BLaER1 (cell line): ENCODE data around the gene ELMO1.

ENCODE experiments used
- H3K27ac ChIP-seq: shearing (Covaris generic); formaldehyde crosslinking; 2 replicates; pipeline ENCODE4 v1.8.1; 2022
- H3K27me3 ChIP-seq: shearing (Covaris generic); formaldehyde crosslinking; 2 replicates; pipeline ENCODE4 v1.8.1; 2022
- H3K36me3 ChIP-seq: shearing (Covaris generic); formaldehyde crosslinking; 2 replicates; pipeline ENCODE4 v1.8.1; 2022
- H3K4me1 ChIP-seq: shearing (Covaris generic); formaldehyde crosslinking; 2 replicates; pipeline ENCODE4 v1.8.1; 2022
- H3K4me2 ChIP-seq: shearing (Covaris generic); formaldehyde crosslinking; 2 replicates; pipeline ENCODE4 v1.8.1; 2022
- H3K4me3 ChIP-seq: shearing (Covaris generic); formaldehyde crosslinking; 2 replicates; pipeline ENCODE4 v1.8.1; 2022
- H3K9ac ChIP-seq: shearing (Covaris generic); formaldehyde crosslinking; 2 replicates; pipeline ENCODE4 v1.8.1; 2022
- H3K9me3 ChIP-seq: shearing (Covaris generic); formaldehyde crosslinking; 2 replicates; pipeline ENCODE4 v1.8.1; 2022
- H4K20me1 ChIP-seq: shearing (Covaris generic); formaldehyde crosslinking; 2 replicates; pipeline ENCODE4 v1.8.1; 2022
- Cebpa-rat ChIP-seq: shearing (Covaris generic); IDR thresholded peaks from 2 replicates; pipeline ENCODE4 v1.8.1; 2022

Gene ELMO1

DNA sequence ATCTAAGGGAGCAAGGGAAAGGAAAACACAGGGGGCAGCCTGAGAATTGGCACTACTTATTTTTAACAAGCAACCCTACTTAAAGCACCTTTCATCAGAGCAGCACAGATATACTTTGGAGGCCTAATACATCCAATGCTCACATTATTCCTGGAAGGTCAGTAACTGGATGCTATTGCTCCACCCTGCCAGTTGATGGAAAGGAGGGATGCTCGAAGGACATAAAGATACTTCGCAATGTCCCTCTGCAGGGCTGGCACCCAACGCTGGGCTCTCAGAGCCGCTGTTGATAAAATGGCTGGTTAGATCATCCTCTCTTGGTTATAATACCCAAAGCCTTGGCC is 416.4 kb downstream of the ELMO1 start:
- TF ChIP-seq Cebpa-rat, result no peak
- no peak overlapping the region for H3K27ac ChIP-seq
- no peak overlapping the region for H3K4me2 ChIP-seq
- H4K20me1 ChIP-seq, result no peaks in the 10 kb centered on the region
- H3K4me3 ChIP-seq, result no peak overlapping the region
- no peak overlapping the region for H3K9ac ChIP-seq
- H3K4me1 ChIP-seq, result no peaks in the 10 kb centered on the region
- H3K36me3 ChIP-seq, result peaks cover 20% of the 10 kb centered on the region
- no peaks in the 10 kb centered on the region for H3K9me3 ChIP-seq
- H3K27me3 ChIP-seq, result no peaks in the 10 kb centered on the region

DNA sequence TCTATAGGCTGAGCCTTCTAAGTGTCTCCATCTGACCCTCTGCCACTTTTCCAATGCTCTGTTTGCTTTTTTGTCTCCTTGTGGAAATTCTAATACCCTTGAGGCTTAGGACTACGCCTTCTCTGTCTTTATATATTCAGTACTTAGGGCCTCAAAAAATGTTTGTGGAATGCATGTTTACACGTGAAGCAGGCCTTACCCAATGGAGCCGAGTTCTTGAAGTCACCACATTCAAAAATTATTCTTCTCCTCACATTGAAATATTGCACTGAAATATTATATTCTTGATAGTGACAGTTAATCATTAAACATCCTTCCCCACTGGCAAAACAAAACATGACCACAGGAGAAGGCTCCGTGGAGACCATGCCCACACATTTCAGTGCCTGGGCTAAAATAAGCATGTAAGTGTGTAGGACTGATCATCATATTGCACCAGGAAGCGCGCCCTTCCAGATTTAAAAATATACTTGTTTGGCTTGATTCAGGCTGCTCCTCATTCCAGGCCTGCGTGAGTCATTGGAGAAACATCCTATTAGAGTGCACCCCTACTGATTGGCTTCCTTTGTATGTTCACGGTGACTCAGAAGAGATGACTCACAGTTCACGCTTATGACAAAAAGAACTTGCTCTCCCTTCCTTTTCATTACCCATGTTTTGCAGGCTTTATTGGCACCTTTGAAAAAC is 416.9 kb downstream of the ELMO1 start:
- Histone ChIP-seq H3K4me2 (no peak overlapping the region), H3K4me1 (no peaks in the 10 kb centered on the region), H4K20me1 (no peaks in the 10 kb centered on the region), H3K27me3 (no peaks in the 10 kb centered on the region), H3K9me3 (no peaks in the 10 kb centered on the region), H3K9ac (no peak overlapping the region), H3K36me3 (peaks cover 20% of the 10 kb centered on the region), H3K4me3 (no peak overlapping the region), H3K27ac (no peak overlapping the region)
- TF ChIP-seq Cebpa-rat, result no peak

DNA sequence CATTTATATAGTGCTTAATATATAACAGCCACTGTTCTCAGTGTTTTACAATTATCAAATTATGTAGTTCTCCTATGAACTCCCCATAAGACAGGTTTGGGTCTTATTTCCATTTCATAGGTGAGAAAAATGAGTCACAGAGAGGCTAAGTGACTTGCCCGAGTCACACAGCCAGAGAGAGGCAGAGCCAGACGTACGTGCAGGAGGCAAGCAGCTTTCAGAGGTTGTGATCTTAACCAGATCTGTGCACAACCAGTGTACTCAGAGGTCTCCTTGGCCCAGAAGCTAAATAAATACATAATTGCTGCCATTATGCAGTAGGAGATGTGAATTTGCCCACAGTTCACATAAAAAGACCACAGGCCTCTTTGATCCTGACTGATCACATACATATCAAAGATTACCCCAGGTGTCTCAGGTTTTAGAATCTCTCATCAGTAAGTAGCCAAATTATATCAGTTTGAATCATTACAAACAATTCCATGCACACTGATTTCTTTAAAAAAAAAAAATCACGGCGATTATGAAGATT is 419.7 kb downstream of the ELMO1 start:
- H3K9me3 ChIP-seq, result no peaks in the 10 kb centered on the region

DNA sequence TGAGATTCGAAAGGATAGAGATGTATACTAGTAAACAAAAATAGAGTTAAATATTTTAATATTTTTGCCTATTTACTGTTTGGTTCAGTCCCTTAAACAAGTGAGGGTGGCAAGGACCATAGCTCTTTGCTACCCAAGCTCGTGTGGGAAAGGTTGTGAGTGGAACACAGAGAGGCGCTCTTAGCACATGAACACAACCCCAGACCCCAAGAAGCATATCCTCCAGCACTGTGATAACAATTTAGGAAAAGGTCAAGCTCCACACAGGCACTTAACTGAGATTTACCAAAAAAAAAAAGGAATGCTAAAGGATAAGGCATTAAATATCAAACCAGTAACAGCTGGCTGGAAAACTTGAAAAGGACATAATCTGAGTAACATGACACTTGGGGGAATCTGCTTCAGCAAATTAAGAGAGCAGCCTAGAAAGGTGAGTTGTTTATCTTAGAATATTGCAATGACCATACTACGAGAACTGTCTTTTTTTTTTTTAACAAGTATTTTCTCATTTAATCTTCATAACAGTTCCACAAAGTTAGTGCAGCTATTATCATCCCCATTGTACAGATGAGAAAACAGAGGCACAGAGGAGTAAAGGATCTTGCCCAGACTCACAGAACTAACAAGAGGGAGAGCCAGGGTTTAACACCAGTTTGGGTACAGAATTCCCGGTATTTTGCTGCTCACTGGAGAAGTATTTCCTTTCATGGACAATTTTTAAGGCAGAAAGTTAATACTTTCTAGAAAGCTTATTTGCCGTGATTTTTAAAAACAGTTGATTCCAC is 420.9 kb downstream of the ELMO1 start:
- Histone ChIP-seq H3K4me1 (no peaks in the 10 kb centered on the region), H3K27me3 (no peaks in the 10 kb centered on the region), H3K9ac (no peak overlapping the region), H4K20me1 (no peaks in the 10 kb centered on the region), H3K4me2 (no peak overlapping the region), H3K36me3 (peaks cover 22% of the 10 kb centered on the region), H3K4me3 (no peak overlapping the region), H3K27ac (no peak overlapping the region), H3K9me3 (no peaks in the 10 kb centered on the region)
- TF ChIP-seq Cebpa-rat, result no peak

More for the DNA sequence above, 419.7 kb downstream of the ELMO1 start:
- no peak overlapping the region for H3K27ac ChIP-seq
- H3K27me3 ChIP-seq, result no peaks in the 10 kb centered on the region
- H3K9ac ChIP-seq, result no peak overlapping the region
- H3K4me3 ChIP-seq, result no peak overlapping the region
- TF ChIP-seq Cebpa-rat, result no peak
- no peaks in the 10 kb centered on the region for H4K20me1 ChIP-seq
- no peak overlapping the region for H3K4me2 ChIP-seq
- no peaks in the 10 kb centered on the region for H3K4me1 ChIP-seq
- peaks cover 21% of the 10 kb centered on the region for H3K36me3 ChIP-seq

DNA sequence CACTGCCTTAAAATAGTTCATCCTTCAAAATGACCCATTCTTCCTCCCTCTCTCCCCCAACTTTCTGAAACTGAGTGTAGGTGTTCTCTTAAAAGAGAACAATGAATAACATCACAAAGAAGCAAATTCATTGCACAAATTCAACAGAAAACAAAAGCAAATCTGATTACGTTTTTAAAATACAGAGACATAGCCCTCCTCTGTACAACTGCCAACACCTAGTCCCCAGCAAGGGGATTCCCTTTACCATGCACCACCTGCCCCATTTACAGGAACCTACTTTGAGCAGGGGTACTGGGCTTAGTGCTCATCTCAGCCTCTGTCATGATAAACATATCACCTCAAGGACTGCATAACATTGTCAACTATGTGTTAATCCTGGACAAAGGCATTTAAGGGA is 421.6 kb downstream of the ELMO1 start:
- no peaks in the 10 kb centered on the region for H3K9me3 ChIP-seq
- no peak overlapping the region for H3K4me2 ChIP-seq
- no peaks in the 10 kb centered on the region for H4K20me1 ChIP-seq
- H3K27me3 ChIP-seq, result no peaks in the 10 kb centered on the region
- H3K4me3 ChIP-seq, result no peak overlapping the region
- H3K9ac ChIP-seq, result no peak overlapping the region
- H3K4me1 ChIP-seq, result no peaks in the 10 kb centered on the region
- H3K27ac ChIP-seq, result no peak overlapping the region
- H3K36me3 ChIP-seq, result peaks cover 15% of the 10 kb centered on the region
- TF ChIP-seq Cebpa-rat, result no peak

DNA sequence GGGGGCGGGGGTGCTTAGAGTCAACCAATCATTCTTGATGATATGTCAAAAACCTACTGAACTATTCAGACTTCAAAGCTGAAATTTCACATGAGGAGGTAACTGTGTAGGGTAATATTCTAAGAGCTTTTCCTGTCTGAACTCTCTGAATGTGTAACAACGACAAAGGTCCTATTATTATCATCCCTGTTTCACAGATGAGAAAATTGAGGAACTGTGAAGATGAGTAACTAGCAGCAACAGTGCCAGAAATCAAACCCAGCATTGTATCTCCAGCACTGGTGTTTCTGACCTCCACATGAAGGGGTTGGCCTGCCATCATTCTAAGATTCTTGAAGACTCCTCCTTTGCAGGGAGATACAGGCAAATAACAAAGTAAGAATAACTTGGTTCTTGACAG is 429.7 kb downstream of the ELMO1 start:
- no peak for TF ChIP-seq Cebpa-rat
- H3K27me3 ChIP-seq, result no peaks in the 10 kb centered on the region
- H3K36me3 ChIP-seq, result 0 out of 2 replicates have a peak, but pooled peaks cover 7% of the 10 kb centered on the region
- no peaks in the 10 kb centered on the region for H4K20me1 ChIP-seq
- H3K9ac ChIP-seq, result no peak overlapping the region
- peaks cover 4% of the 10 kb centered on the region; the same call in 1 of the 2 replicates for H3K9me3 ChIP-seq
- no peak overlapping the region for H3K27ac ChIP-seq
- no peak overlapping the region for H3K4me3 ChIP-seq
- H3K4me2 ChIP-seq, result no peak overlapping the region
- H3K4me1 ChIP-seq, result peaks cover 4% of the 10 kb centered on the region; the same call in 1 of the 2 replicates

DNA sequence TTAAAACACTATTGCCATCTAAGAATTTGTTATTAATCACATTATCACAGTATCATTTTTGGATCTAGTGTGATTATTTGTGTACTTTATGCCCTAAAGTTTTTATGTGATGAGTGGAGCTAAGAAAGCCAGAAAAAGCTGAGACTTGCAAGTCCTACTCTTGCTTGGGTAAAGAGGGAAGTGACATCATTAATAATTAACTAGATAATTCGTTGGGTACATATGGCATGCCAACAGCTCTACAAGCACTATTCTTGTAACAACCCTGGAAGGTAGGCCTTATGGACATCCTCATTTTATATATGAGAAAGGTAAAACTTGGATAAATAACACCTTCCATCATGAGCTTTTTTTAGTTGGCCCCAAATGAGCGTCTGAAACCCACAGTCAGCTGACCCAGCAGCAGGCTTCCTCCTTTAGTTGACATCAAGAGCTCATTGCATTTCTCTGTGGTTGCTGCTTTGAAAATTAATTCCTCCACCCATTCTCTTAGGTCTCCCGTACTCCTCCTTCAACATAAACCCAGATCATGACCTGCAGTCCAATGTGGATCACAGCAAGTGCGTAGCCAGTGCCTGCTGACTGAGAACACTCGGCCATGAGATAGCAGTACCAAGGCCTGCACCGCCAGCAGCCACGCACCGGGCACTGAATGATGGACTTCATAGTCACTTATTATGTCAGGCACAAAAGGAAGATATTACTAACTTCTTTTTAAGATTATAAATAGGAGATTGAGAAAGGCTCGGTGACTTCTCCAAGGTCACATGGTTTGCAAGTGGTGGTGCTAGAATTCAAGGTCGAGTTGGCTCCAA is 432.4 kb downstream of the ELMO1 start:
- no peak for TF ChIP-seq Cebpa-rat
- H3K9ac ChIP-seq, result no peak overlapping the region

DNA sequence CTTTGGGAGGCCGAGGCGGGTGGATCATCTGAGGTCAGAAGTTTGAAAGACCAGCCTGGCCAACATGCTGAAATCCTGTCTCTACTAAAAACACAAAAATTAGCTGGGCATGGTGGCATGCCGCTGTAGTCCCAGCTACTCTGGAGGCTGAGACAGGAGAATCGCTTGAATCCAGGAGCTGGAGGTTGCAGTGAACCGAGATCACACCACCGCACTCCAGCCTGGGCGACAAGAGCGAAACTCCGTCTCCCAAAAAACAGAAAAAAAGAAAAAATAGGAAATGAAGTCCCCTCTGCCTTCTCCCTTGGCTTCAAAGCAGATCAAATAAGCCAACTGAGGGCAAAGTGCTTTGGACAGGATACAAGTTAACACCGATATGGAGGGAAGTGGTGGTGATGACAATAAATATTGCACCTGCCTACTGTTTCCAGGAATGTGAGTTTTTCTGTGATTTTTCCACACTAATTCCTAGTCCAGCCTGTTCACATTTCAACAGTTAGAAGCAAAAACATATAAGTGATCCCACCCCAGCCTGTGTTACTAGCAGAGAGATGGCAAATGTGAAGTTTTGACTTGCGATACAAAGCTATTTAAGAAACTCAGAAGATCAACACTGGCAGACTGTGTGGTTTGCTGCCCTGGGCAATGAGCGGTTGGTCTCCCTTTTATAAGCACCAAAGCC is 433.2 kb downstream of the ELMO1 start:
- peaks cover 29% of the 10 kb centered on the region for H3K36me3 ChIP-seq
- no peak for TF ChIP-seq Cebpa-rat
- H3K4me2 ChIP-seq, result no peak overlapping the region
- peaks cover 4% of the 10 kb centered on the region; the same call in 1 of the 2 replicates for H3K4me1 ChIP-seq
- H3K9me3 ChIP-seq, result peaks cover 4% of the 10 kb centered on the region; the same call in 1 of the 2 replicates
- H3K27me3 ChIP-seq, result no peaks in the 10 kb centered on the region
- no peaks in the 10 kb centered on the region for H4K20me1 ChIP-seq
- H3K27ac ChIP-seq, result no peak overlapping the region
- no peak overlapping the region for H3K4me3 ChIP-seq
- no peak overlapping the region for H3K9ac ChIP-seq

More for the DNA sequence above, 432.4 kb downstream of the ELMO1 start:
- peaks cover 4% of the 10 kb centered on the region; the same call in 1 of the 2 replicates for H3K9me3 ChIP-seq
- peaks cover 4% of the 10 kb centered on the region; the same call in 1 of the 2 replicates for H3K4me1 ChIP-seq
- H3K4me2 ChIP-seq, result no peak overlapping the region
- no peak overlapping the region for H3K4me3 ChIP-seq
- no peak overlapping the region for H3K27ac ChIP-seq
- no peaks in the 10 kb centered on the region for H4K20me1 ChIP-seq
- H3K27me3 ChIP-seq, result no peaks in the 10 kb centered on the region
- peaks cover 27% of the 10 kb centered on the region for H3K36me3 ChIP-seq

DNA sequence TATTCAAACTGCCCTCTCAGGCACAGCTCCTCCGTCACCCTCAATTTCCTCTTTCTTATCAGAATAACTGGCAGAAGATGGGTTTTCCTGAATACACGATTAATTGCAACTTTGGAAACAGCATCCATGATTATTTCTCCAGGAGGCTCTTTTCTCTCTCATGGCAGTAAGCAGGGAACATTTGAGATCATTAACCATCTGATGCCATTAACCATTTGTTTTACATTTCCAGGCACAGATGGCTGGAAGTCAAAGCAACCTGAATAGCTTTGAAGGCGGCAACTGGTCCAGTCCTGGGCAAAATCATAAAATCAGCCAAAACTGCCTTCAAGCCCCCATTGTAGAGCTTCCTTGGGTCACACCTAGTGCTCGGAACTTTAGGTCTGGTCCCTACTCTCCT is 434.9 kb downstream of the ELMO1 start:
- TF ChIP-seq Cebpa-rat, result no peak
- peaks cover 4% of the 10 kb centered on the region; the same call in 1 of the 2 replicates for H3K9me3 ChIP-seq
- no peak overlapping the region for H3K4me3 ChIP-seq
- peaks cover 35% of the 10 kb centered on the region for H3K36me3 ChIP-seq
- no peaks in the 10 kb centered on the region for H3K27me3 ChIP-seq
- no peak overlapping the region for H3K4me2 ChIP-seq
- peaks cover 4% of the 10 kb centered on the region; the same call in 1 of the 2 replicates for H3K4me1 ChIP-seq
- no peak overlapping the region for H3K27ac ChIP-seq
- no peaks in the 10 kb centered on the region for H4K20me1 ChIP-seq
- H3K9ac ChIP-seq, result no peak overlapping the region
